DMS 273 (cell line): ENCODE measurements around the gene SARM1.
A peak's percentile ranks its signal among the peaks of the same experiment; 100 is the strongest.

Experiments
- DNase-seq: peaks from one replicate; lab custom pipeline; 2025; ENCODE audit not compliant: unreplicated experiment; lab: John Stamatoyannopoulos, UW

Gene SARM1

GRCh38 chr17:28340374-28340773 is 31.1 kb upstream of the SARM1 start:
- DNase-seq, result no peak

GRCh38 chr17:28341516-28341915 is 30.0 kb upstream of the SARM1 start:
- DNase-seq, result no peak

GRCh38 chr17:28342313-28342712 is 29.2 kb upstream of the SARM1 start:
- DNase-seq, result no peak

- no peak for DNase-seq
These were observed 28.0 kb upstream of the SARM1 start for GRCh38 chr17:28343491-28343932.

GRCh38 chr17:28344011-28344410 is 27.5 kb upstream of the SARM1 start:
- DNase-seq, result no peak

GRCh38 chr17:28344435-28344901 is 27.0 kb upstream of the SARM1 start:
- DNase-seq, result no peak

GRCh38 chr17:28345419-28346198 is 25.9 kb upstream of the SARM1 start:
- DNase-seq, result no peak

GRCh38 chr17:28346199-28346580 is 25.3 kb upstream of the SARM1 start:
- no peak for DNase-seq

- DNase-seq, result peak; percentile 37
These were observed 24.7 kb upstream of the SARM1 start for GRCh38 chr17:28346746-28347246.

- no peak for DNase-seq
These were observed 24.1 kb upstream of the SARM1 start for GRCh38 chr17:28347261-28347891.

- DNase-seq, result no peak
These were observed 22.5 kb upstream of the SARM1 start for GRCh38 chr17:28348979-28349378.

GRCh38 chr17:28350271-28350670 is 21.2 kb upstream of the SARM1 start:
- DNase-seq, result no peak

- peak; percentile 98 for DNase-seq
These were observed 14.2 kb upstream of the SARM1 start, which contains the start of gene POLDIP2 for GRCh38 chr17:28357061-28357900. Gene POLDIP2, minus strand, starts transcription at chr17:28357527. Its CDS starts 79 bp downstream, at chr17:28357448.

GRCh38 chr17:28357901-28358197 is 13.6 kb upstream of the SARM1 start:
- DNase-seq, result no peak

- DNase-seq, result no peak
These were observed 8.3 kb upstream of the SARM1 start for GRCh38 chr17:28363186-28363585.

- DNase-seq, result no peak
These were observed 7.5 kb upstream of the SARM1 start for GRCh38 chr17:28363776-28364650.

- no peak for DNase-seq
These were observed 6.7 kb upstream of the SARM1 start, which contains the start of gene SEBOX for GRCh38 chr17:28364665-28365363. Gene SEBOX, minus strand, starts transcription at chr17:28365199. Its CDS starts 48 bp downstream, at chr17:28365151.

GRCh38 chr17:28365487-28365886 is 6.0 kb upstream of the SARM1 start:
- peak; percentile 83 for DNase-seq

- DNase-seq, result peak; percentile 32
These were observed 4.9 kb upstream of the SARM1 start for GRCh38 chr17:28366605-28367004.
